ENCODE measurements around the gene S100A10.

S100A10 gene

GRCh38 chr1:151988405-151988923 lies 5.2 kb downstream of the S100A10 start:
- no peak for DNase-seq (ENCODE audit: low read depth, low spot score)

- no peak for DNase-seq (ENCODE audit: low read depth, low spot score)
These were observed 7.0 kb downstream of the S100A10 start for GRCh38 chr1:151986501-151987190.

- no peak for DNase-seq (ENCODE audit: low read depth, low spot score)
These were observed 7.9 kb downstream of the S100A10 start for GRCh38 chr1:151985768-151986167.

GRCh38 chr1:151985270-151985669 lies 8.4 kb downstream of the S100A10 start:
- no peak for DNase-seq (ENCODE audit: low read depth, low spot score)

- DNase-seq (ENCODE audit: low read depth, low spot score): no peak
These were observed 9.2 kb downstream of the S100A10 start for GRCh38 chr1:151984313-151984956.

- no peak for DNase-seq (ENCODE audit: low read depth, low spot score)
These were observed 11.2 kb downstream of the S100A10 start for GRCh38 chr1:151982300-151983005.

DNA sequence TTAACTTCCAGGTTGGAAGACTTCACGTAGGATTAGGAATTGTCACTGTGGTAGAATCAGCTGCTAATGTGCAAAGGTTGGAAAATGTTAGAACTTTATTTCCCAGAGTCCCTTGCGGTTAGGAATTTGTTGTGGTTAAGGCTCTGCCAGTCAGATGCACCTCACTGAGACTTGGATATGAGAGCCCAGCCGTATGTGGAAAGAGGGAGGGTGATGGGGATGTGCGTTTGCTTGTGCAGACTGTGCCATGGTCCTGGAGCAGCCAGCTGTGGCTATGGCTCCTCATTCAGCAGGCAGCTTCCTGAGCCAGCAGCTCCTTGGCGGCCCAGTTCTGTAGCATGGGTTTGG lies 12.5 kb downstream of the S100A10 start:
- no peak for DNase-seq (ENCODE audit: low read depth, low spot score)

DNA sequence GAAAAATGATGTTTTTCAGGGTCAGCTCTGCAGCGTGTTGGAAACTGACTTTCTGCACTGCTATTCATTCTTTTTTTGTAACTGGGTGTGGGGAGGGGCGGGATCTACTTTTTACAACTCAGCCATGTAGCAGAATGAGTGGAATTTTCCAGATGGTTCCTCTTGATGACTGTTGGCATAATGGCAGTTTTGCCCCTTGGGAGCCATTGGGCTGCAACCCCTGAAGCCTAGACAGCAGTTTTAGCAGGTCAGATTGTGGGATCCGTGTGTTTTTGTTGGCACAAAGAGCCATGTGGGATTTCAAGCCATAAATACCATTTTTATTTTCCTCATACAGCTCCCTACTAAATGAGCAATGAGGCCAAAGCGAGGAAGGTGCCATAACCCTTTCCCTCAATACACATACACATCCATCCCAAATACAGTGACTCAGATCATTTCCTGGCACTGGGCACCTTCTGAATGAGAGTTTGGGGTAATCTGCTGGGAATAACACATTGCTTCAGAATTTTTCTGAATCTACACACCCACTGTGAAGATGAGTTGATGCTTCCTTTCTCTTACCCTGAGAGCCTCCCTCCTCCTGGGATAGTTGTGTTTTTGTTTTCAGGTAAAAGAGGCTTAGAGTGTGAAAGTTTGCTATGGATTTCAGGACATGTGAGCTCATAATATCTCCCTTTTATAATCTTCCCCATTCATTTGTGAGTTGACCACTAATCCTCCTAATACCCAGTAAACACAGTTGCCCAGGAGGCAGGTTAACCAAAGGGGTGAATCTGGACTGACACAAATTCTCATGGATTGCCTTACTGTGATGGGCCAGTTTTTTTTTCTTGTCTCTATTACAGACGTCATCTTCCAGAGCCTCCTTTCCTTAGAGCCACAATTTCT lies 13.1 kb downstream of the S100A10 start:
- no peak for DNase-seq (ENCODE audit: low read depth, low spot score)

DNA sequence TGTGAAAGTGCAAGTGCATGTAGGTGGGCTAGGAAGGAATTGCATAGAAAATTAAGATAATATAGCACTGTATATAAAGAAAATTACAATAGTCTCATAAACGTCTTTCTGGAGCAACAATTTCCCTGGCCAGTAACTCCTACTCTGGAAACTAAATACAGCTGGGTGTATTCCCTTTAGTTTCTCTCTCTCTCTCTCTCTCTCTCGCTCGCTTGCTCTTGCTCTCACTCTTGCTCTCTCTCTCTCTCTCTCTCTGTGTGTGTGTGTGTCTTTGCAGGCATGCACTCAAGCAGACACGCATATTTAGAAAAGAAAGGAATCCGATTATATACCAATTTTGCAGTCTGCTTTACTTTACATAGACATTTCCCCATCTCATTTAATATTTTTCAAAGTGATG lies 14.7 kb downstream of the S100A10 start:
- DNase-seq (ENCODE audit: low read depth, low spot score): no peak

DNA sequence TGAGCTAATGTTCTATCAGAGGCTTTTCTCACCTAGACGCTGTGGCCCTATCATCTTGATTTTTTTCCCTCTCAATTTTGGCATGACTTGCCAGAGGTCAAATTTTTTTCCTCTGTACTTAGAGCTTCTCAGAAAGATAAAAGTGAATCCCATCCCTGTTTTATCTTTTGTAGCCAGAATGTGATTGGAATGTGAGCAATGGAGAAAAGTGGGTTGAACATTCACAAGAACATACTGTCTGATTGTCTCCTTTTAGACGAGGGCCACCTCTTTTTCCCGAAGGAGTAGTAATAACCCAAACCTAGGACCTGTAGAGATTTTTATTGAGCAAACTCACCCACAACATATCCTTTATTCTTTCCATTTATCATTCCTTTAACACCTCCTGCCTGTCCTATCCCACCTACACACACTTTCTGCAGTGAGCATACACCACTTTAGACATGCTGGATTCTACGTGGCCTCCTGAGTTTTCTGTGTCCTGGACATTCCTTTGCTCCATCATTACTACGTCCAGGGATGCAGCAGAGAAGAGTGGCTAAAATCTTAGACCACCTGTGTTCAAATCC lies 15.9 kb downstream of the S100A10 start:
- DNase-seq (ENCODE audit: low read depth, low spot score): no peak

- DNase-seq (ENCODE audit: low read depth, low spot score): no peak
These were observed 16.8 kb downstream of the S100A10 start for GRCh38 chr1:151976858-151977257.

- DNase-seq (ENCODE audit: low read depth, low spot score): no peak
These were observed 17.7 kb downstream of the S100A10 start for GRCh38 chr1:151976015-151976343.

DNA sequence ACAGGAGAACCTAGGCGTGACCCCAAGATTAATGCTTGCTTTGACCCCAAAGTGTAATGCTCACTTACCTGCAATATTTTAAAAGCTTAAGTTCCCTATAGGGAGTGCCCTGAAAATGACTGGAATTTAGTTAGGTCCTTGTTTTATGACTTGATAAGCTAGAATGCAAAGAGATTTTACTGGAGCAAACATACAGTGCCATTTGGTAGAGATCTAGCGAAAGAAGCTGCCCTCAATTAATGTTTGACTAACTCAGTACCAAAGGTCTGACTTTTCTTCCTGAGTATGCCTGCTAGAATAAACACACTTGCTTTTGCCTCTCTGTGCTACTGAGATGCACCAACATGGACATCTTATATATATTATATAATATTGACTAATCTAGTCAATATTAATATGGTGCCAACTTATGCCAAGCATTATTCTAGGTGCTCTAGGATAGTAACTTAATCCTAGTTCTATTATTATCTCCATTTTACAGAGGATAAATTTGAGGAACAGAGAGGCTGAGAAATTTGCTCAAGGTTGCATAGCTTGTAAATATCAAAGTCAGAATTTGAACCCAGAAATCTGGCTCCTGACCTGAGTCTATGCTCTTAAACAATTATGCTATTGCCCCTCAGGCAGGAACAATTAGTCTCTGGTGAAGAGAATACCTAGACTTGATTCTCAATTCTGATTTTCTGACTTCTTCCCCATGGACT lies 18.2 kb downstream of the S100A10 start:
- no peak for DNase-seq (ENCODE audit: low read depth, low spot score)

- no peak for DNase-seq (ENCODE audit: low read depth, low spot score)
These were observed 21.0 kb downstream of the S100A10 start for GRCh38 chr1:151972542-151973248.

- no peak for DNase-seq (ENCODE audit: low read depth, low spot score)
These were observed 23.0 kb downstream of the S100A10 start for GRCh38 chr1:151970626-151971025.

DNA sequence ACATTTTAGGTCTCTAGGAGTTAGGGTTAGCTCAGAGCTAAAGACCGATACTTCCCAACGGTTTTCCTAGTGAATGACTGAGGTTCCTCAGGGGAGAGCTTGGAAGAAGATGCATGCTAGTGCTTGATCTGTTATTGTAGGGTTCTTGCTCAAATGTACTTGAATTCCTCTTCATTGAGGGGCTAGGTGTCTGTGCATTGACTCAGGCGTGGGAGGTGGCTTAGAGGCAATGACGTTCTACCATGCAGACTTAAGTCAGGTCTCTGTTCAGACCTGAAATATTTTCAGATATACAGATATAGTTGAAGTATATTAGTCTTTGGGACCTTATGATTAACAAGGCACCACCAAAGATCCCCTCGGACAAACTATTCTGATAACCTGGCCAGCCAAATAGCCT lies 23.5 kb downstream of the S100A10 start:
- no peak for DNase-seq (ENCODE audit: low read depth, low spot score)

- no peak for DNase-seq (ENCODE audit: low read depth, low spot score)
These were observed 24.8 kb downstream of the S100A10 start for GRCh38 chr1:151968791-151969399.

- no peak for DNase-seq (ENCODE audit: low read depth, low spot score)
These were observed 25.6 kb downstream of the S100A10 start for GRCh38 chr1:151968058-151968457.

- DNase-seq (ENCODE audit: low read depth, low spot score): no peak
These were observed 26.6 kb downstream of the S100A10 start for GRCh38 chr1:151967091-151967490.

- DNase-seq (ENCODE audit: low read depth, low spot score): no peak
These were observed 27.6 kb downstream of the S100A10 start for GRCh38 chr1:151966061-151966460.

All from iPS DF 19.7 (cell line).